Neutrophil (primary cell): ENCODE data around the gene ACTR5.

ENCODE experiments used
- H3K27ac ChIP-seq: fragments of 200-600 bp; sonication (generic); 2 replicates; pipeline ENCODE4 v1.5.1; 2016; ENCODE audit warnings: mild to moderate bottlenecking, moderate library complexity
- H3K27me3 ChIP-seq: fragments of 200-600 bp; sonication (generic); 2 replicates; pipeline ENCODE4 v1.6.0; 2016; ENCODE audit warnings: mild to moderate bottlenecking
- H3K36me3 ChIP-seq: fragments of 200-600 bp; sonication (generic); 2 replicates; pipeline ENCODE4 v1.5.1; 2017
- H3K4me1 ChIP-seq, 2 experiments: fragments of 200-600 bp in 1 of 2; sonication (generic) in 1 of 2; 1 replicate in 1 of 2; 2 replicates in 1 of 2; pipeline versions ENCODE4 v1.5.1 to v1.6.1; 2013 to 2016; ENCODE audit warnings: low read depth in 1 of 2, low read length in 1 of 2, mild to moderate bottlenecking in 1 of 2, moderate library complexity in 1 of 2; ENCODE audit not compliant: control insufficient read depth in 1 of 2, insufficient read depth in 1 of 2
- H3K4me3 ChIP-seq, 2 experiments: fragments of 200-600 bp in 1 of 2; sonication (generic) in 1 of 2; 1 replicate in 1 of 2; 2 replicates in 1 of 2; pipeline ENCODE4 v1.5.1; 2013 to 2016; ENCODE audit warnings: low read depth in 1 of 2, low read length in 1 of 2, mild to moderate bottlenecking in 1 of 2, moderate library complexity in 1 of 2
- H3K9me3 ChIP-seq: fragments of 200-600 bp; sonication (generic); 2 replicates; pipeline ENCODE4 v1.5.1; 2016
- CTCF ChIP-seq: fragments of 200-600 bp; sonication (generic); IDR thresholded peaks from 2 replicates; pipeline ENCODE4 v1.5.1; 2016; ENCODE audit warnings: antibody characterized with exemption

Gene ACTR5

DNA sequence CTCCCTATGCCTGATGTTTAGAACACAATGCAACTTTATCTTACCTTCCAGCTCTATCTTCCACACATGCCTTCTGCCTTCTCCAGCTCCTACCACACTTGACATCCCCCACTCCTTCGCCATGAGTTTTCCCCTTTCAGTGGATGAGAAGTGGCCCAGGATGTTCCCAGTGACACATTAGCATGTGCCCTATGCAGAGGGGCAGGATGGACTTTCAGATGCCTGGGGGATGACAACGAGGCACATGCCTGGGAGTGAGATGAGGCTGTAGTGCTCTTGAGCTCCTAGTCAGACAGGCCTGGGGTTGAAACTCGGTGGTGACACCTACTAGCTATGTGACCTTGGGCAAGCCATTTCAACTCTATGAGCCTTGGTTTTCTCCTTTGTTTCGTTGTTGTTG lies 44.1 kb upstream of the ACTR5 start:
- peaks cover 76% of the 10 kb centered on the region for H3K27me3 ChIP-seq
- no peak overlapping the region for H3K4me3 ChIP-seq
- TF ChIP-seq CTCF = no peak
- H3K36me3 ChIP-seq = no peaks in the 10 kb centered on the region
- no peaks in the 10 kb centered on the region for H3K9me3 ChIP-seq
- H3K27ac ChIP-seq = no peak overlapping the region
- no peaks in the 10 kb centered on the region for H3K4me1 ChIP-seq

DNA sequence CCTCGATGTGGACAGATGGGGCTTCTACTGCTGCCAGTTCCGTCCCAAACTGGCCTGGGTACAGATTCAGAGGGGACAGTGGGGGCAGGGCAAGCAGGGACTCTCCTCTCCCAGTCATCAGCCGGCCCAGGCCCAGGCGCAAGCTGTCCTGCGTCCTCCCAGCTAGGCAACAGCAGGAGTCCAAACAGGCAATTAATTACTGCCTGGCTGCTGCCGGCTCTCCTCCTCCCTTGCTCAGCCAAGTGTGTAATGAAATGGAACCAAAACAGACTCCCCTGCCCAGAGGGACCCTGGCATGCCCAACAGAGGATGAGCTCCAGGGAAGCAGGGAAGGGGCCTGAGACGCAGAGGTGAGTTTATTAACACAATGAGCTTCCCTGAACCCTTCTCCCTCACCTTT lies 41.8 kb upstream of the ACTR5 start:
- TF ChIP-seq CTCF = no peak
- Histone ChIP-seq H3K27ac (no peak overlapping the region), H3K27me3 (peaks cover 77% of the 10 kb centered on the region), H3K9me3 (no peaks in the 10 kb centered on the region), H3K36me3 (no peaks in the 10 kb centered on the region), H3K4me1 (no peaks in the 10 kb centered on the region), H3K4me3 (no peak overlapping the region)

DNA sequence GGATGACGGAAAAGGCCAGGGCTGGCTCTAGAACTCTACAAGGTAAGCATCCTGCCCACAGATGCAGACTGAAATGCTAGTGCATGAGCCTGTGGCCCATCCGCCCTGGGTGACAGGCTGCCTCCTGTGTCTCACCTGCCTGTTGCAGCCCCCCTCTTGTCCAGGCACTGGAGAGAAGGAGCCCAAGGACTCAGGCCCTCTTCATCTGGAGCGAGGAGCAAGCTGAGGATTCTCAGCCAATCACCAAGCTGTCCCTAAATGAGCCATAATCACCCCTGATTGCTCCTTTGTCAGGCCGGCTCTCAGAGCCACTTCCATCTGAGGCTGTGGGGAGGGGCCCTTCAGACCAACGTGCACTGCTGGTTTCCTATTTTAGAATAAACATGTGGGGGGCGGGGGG lies 34.0 kb upstream of the ACTR5 start:
- TF ChIP-seq CTCF = no peak
- H3K27me3 ChIP-seq = peaks cover 90% of the 10 kb centered on the region
- no peaks in the 10 kb centered on the region for H3K4me1 ChIP-seq
- H3K4me3 ChIP-seq = no peak overlapping the region
- no peaks in the 10 kb centered on the region for H3K9me3 ChIP-seq
- no peak overlapping the region for H3K27ac ChIP-seq
- H3K36me3 ChIP-seq = no peaks in the 10 kb centered on the region

DNA sequence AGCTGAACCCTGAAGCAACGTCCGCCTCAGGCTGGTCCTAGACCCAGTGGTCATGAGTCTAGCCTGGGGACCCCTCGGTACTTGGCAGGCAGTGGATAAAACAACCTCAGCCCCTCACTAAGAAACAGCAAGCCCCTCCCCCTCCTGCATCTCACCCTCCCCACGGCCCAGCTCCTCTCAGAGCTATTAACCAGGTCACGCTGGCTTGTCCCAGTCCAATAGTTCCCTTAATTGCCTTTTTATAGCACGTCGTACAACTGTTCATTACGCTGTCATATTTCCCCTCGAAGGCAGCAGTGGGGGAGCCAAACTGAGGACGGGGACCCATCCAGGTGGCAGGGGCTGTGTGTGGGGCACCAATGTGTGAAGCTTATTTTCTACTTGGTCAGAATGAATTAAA lies 32.6 kb upstream of the ACTR5 start:
- Histone ChIP-seq H3K4me3 (no peak overlapping the region), H3K27me3 (peaks cover 98% of the 10 kb centered on the region), H3K4me1 (no peaks in the 10 kb centered on the region), H3K27ac (no peak overlapping the region), H3K36me3 (no peaks in the 10 kb centered on the region), H3K9me3 (no peaks in the 10 kb centered on the region)
- no peak for TF ChIP-seq CTCF

- peaks cover 100% of the 10 kb centered on the region for H3K27me3 ChIP-seq
- H3K4me3 ChIP-seq = no peak overlapping the region
- H3K27ac ChIP-seq = no peak overlapping the region
- TF ChIP-seq CTCF = no peak
- H3K9me3 ChIP-seq = no peaks in the 10 kb centered on the region
- H3K36me3 ChIP-seq = no peaks in the 10 kb centered on the region
- peaks cover 0 to 7% of the 10 kb centered on the region in 2 experiments for H3K4me1 ChIP-seq
Observed at GRCh38 chr20:38722683-38723016, 25.6 kb upstream of the ACTR5 start.
